ENCODE measurements around the gene ENOPH1. TPM values are rescaled to one million over a fixed set of nuclear protein-coding genes. Genes with fewer than 3 reads are reported as not detected.
"Not testable (repeated sequence)": the region's sequence is repeated elsewhere in the genome, so short reads cannot be mapped to it uniquely, and the experiment has no call there.

Gene ENOPH1
- total RNA-seq, 4 donors from 2014 or later, result 19.8 to 32.4 (median 23.8) TPM

- Histone ChIP-seq H3K27ac (no peak overlapping the region), H3K9me3 (no peaks in the 10 kb centered on the region), H3K27me3 (no peaks in the 10 kb centered on the region), H3K4me1 (no peaks in the 10 kb centered on the region), H3K4me3 (no peak overlapping the region), H3K36me3 (no peaks in the 10 kb centered on the region)
- ATAC-seq, result no peak
- WGBS, 2 donors (ENCODE audit: low coverage in 1 of 2), result 93 to 98% methylated on average over 4 to 8 of the region's 15 CpGs
- TF ChIP-seq POLR2AphosphoS5 (IDR thresholded peaks at IDR 0.05) (no peak), CTCF (IDR thresholded peaks at IDR 0.05) (no peak), EP300 (IDR thresholded peaks at IDR 0.05) (no peak), POLR2A (IDR thresholded peaks at IDR 0.05) (no peak)
These were observed 43.3 kb downstream of the ENOPH1 start for GRCh38 chr4:82473621-82474164.

- 88 to 100% methylated on average over 1 to 7 of the region's 7 CpGs for WGBS, 2 donors (ENCODE audit: low coverage in 1 of 2)
- not testable (repeated sequence) for H3K27me3 ChIP-seq, ATAC-seq
These were observed 45.5 kb downstream of the ENOPH1 start for GRCh38 chr4:82475931-82476330.

GRCh38 chr4:82477469-82477868 is 47.1 kb downstream of the ENOPH1 start:
- H3K4me1 ChIP-seq, result not testable (repeated sequence)

More at GRCh38 chr4:82475931-82476330, 45.5 kb downstream of the ENOPH1 start:
- H3K9me3 ChIP-seq, H3K4me1 ChIP-seq, H3K4me3 ChIP-seq, H3K36me3 ChIP-seq, H3K27ac ChIP-seq: not testable (repeated sequence)

GRCh38 chr4:82479562-82479961 is 49.2 kb downstream of the ENOPH1 start:
- Histone ChIP-seq H3K4me1 (no peaks in the 10 kb centered on the region), H3K9me3 (no peaks in the 10 kb centered on the region), H3K4me3 (no peak overlapping the region), H3K27ac (no peak overlapping the region), H3K36me3 (no peaks in the 10 kb centered on the region), H3K27me3 (no peaks in the 10 kb centered on the region)
- TF ChIP-seq POLR2A (IDR thresholded peaks at IDR 0.05) (no peak), CTCF (IDR thresholded peaks at IDR 0.05) (no peak)
- no peak for ATAC-seq
- 88 to 91% methylated on average over 1 to 3 of the region's 14 CpGs for WGBS, 2 donors (ENCODE audit: low coverage in 1 of 2)

More at GRCh38 chr4:82477469-82477868, 47.1 kb downstream of the ENOPH1 start:
- H3K9me3 ChIP-seq, H3K4me3 ChIP-seq, H3K27me3 ChIP-seq, H3K27ac ChIP-seq, H3K36me3 ChIP-seq, ATAC-seq: not testable (repeated sequence)
- 95 to 96% methylated on average over 5 to 9 of the region's 9 CpGs for WGBS, 2 donors (ENCODE audit: low coverage in 1 of 2)

- 86 to 91% methylated on average over 10 of the region's 10 CpGs for WGBS, 2 donors (ENCODE audit: low coverage in 1 of 2)
- Histone ChIP-seq H3K4me3 (no peak overlapping the region), H3K9me3 (no peaks in the 10 kb centered on the region), H3K27ac (no peak overlapping the region), H3K36me3 (no peaks in the 10 kb centered on the region), H3K27me3 (no peaks in the 10 kb centered on the region), H3K4me1 (no peaks in the 10 kb centered on the region)
- ATAC-seq, result no peak
- TF ChIP-seq POLR2AphosphoS5 (IDR thresholded peaks at IDR 0.05), result no peak
- TF ChIP-seq POLR2A (IDR thresholded peaks at IDR 0.05), result no peak
- TF ChIP-seq CTCF (IDR thresholded peaks at IDR 0.05), result no peak
- TF ChIP-seq EP300 (IDR thresholded peaks at IDR 0.05), result no peak
These were observed 50.5 kb downstream of the ENOPH1 start for GRCh38 chr4:82480771-82481505.

GRCh38 chr4:82481506-82481840 is 51.1 kb downstream of the ENOPH1 start:
- Histone ChIP-seq H3K4me3 (no peak overlapping the region), H3K27ac (no peak overlapping the region), H3K4me1 (no peaks in the 10 kb centered on the region), H3K27me3 (no peaks in the 10 kb centered on the region), H3K36me3 (no peaks in the 10 kb centered on the region), H3K9me3 (no peaks in the 10 kb centered on the region)
- TF ChIP-seq EP300 (IDR thresholded peaks at IDR 0.05), result no peak
- TF ChIP-seq POLR2A (IDR thresholded peaks at IDR 0.05), result no peak
- TF ChIP-seq CTCF (IDR thresholded peaks at IDR 0.05), result no peak
- TF ChIP-seq POLR2AphosphoS5 (IDR thresholded peaks at IDR 0.05), result no peak
- 46 to 65% methylated on average over 6 of the region's 6 CpGs for WGBS, 2 donors (ENCODE audit: low coverage in 1 of 2)
- ATAC-seq, result no peak

Data from gastroesophageal sphincter (tissue), 4 donors.